ENCODE measurements around the gene CRYGN. TPM values are rescaled to one million over a fixed set of nuclear protein-coding genes. Genes with fewer than 3 reads are reported as not detected.
A peak's percentile ranks its signal among the peaks of the same experiment; 100 is the strongest.

Gene CRYGN
- polyA plus RNA-seq, 1 of the 3 experiments (the other 2 are of a cell fraction), result not detected

GRCh38 chr7:151488096-151488495 is 48.2 kb upstream of the CRYGN start:
- no peak for DNase-seq
- Histone ChIP-seq H3K27ac (ENCODE audit: low read depth in 2 of 2, low read length in 1 of 2) (peak overlapping the region in 1 of 2 experiments; percentile 17; a peak in 1 of 4 replicates), H2AFZ (ENCODE audit: low read depth) (no peak overlapping the region), H3K4me2 (no peak overlapping the region), H3K79me2 (ENCODE audit: insufficient read depth) (peaks cover 95% of the 10 kb centered on the region), H4K20me1 (ENCODE audit: insufficient read depth) (peaks cover 48% of the 10 kb centered on the region), H3K9me2 (no peaks in the 10 kb centered on the region), H3K9me3 (no peaks in the 10 kb centered on the region), H3K4me3 (ENCODE audit: low read depth in 2 of 2, low read length in 1 of 2) (no peak overlapping the region), H3K9ac (no peak overlapping the region), H3K27me3 (ENCODE audit: insufficient read depth) (no peaks in the 10 kb centered on the region), H3K36me3 (replicated peaks in 1 of 2; ENCODE audit: control insufficient read depth in 1 of 2, insufficient read depth in 2 of 2, low read length in 1 of 2) (peaks cover 74 to 77% of the 10 kb centered on the region in 2 experiments), H3F3A (replicated peaks; ENCODE audit: insufficient read depth) (peaks cover 52% of the 10 kb centered on the region), H3K4me1 (ENCODE audit: control insufficient read depth in 1 of 2, insufficient read depth in 2 of 2, low read depth in 1 of 2, low read length in 1 of 2) (peaks cover 3 to 11% of the 10 kb centered on the region in 2 experiments; a peak in 3 of 4 replicates)
- TF ChIP-seq IRF3 (IDR thresholded peaks at IDR 0.05; ENCODE audit: low read depth, low read length) (no peak), EP300 (IDR thresholded peaks at IDR 0.05; ENCODE audit: borderline replicate concordance in 1 of 2, low read depth in 1 of 2, low read length in 1 of 2) (no peak), ELF1 (IDR thresholded peaks at IDR 0.05) (no peak), MEF2A (IDR thresholded peaks at IDR 0.05; ENCODE audit: borderline replicate concordance, low read depth) (no peak), FOSL2 (IDR thresholded peaks at IDR 0.05; ENCODE audit: borderline replicate concordance, low read depth) (0 out of 2 replicates have a peak, but pooled peaks have one; percentile 1), RFX5 (IDR thresholded peaks at IDR 0.05; ENCODE audit: low read length) (no peak)
- POLR2A ChIA-PET, result no interaction called here
- CTCF ChIA-PET, result interaction anchor here (1.0 to 1.3 kb wide), 3 partner anchors 11 to 22 kb away, joined by 3 read pairs; no protein-coding TSS in a partner anchor

GRCh38 chr7:151487228-151487627 is 47.3 kb upstream of the CRYGN start:
- Histone ChIP-seq H3K36me3 (replicated peaks in 1 of 2; ENCODE audit: control insufficient read depth in 1 of 2, insufficient read depth in 2 of 2, low read length in 1 of 2) (peaks cover 74 to 85% of the 10 kb centered on the region in 2 experiments), H3K27me3 (ENCODE audit: insufficient read depth) (no peaks in the 10 kb centered on the region), H3K79me2 (ENCODE audit: insufficient read depth) (peaks cover 95% of the 10 kb centered on the region), H2AFZ (ENCODE audit: low read depth) (no peak overlapping the region), H3K27ac (ENCODE audit: low read depth in 2 of 2, low read length in 1 of 2) (no peak overlapping the region), H4K20me1 (ENCODE audit: insufficient read depth) (peaks cover 44% of the 10 kb centered on the region), H3K4me1 (ENCODE audit: control insufficient read depth in 1 of 2, insufficient read depth in 2 of 2, low read depth in 1 of 2, low read length in 1 of 2) (peaks cover 3 to 11% of the 10 kb centered on the region in 2 experiments; a peak in 3 of 4 replicates), H3K4me3 (ENCODE audit: low read depth in 2 of 2, low read length in 1 of 2) (no peak overlapping the region), H3K4me2 (no peak overlapping the region), H3F3A (replicated peaks; ENCODE audit: insufficient read depth) (peaks cover 55% of the 10 kb centered on the region), H3K9me3 (no peaks in the 10 kb centered on the region), H3K9ac (no peak overlapping the region), H3K9me2 (no peaks in the 10 kb centered on the region)
- no peak for DNase-seq
- CTCF ChIA-PET, result interaction anchor here (0.9 to 1.3 kb wide), 2 partner anchors 10 to 119 kb away, joined by 3 to 4 read pairs; no protein-coding TSS in a partner anchor
- POLR2A ChIA-PET, result no interaction called here
- 95% methylated on average over 2 of the region's 2 CpGs for WGBS (ENCODE audit: low lambda C conversion rate)
- no peak for TF ChIP-seq SMC3 (IDR thresholded peaks at IDR 0.05; ENCODE audit: low read depth, low read length)
- TF ChIP-seq GATA2 (CRISPR knock-in tag; IDR thresholded peaks at IDR 0.05), result no peak
- TF ChIP-seq SIN3A (IDR thresholded peaks at IDR 0.05; ENCODE audit: borderline replicate concordance, low read depth, low read length), result no peak
- no peak for TF ChIP-seq REST (IDR thresholded peaks at IDR 0.05; ENCODE audit: low read depth, low read length)
- TF ChIP-seq POLR2AphosphoS5 (IDR thresholded peaks at IDR 0.05; ENCODE audit: low read depth, low read length), result no peak
- TF ChIP-seq EP300 (IDR thresholded peaks at IDR 0.05; ENCODE audit: borderline replicate concordance in 1 of 2, low read depth in 1 of 2, low read length in 1 of 2), result no peak
- no peak for TF ChIP-seq RXRA (IDR thresholded peaks at IDR 0.05; ENCODE audit: borderline replicate concordance, low read depth)
- TF ChIP-seq ELF1 (IDR thresholded peaks at IDR 0.05), result no peak
- no peak for TF ChIP-seq RAD21 (IDR thresholded peaks at IDR 0.05; ENCODE audit: low read length)

Data from SK-N-SH (cell line).